DMS153 treated with DMSO at 0.1 percent for 48 hours (cell line): ENCODE measurements around the gene DIP2B.
"Not testable (repeated sequence)": the region's sequence is repeated elsewhere in the genome, so short reads cannot be mapped to it uniquely, and the experiment has no call there.

Experiments used
- DNase-seq: peaks from one replicate; lab custom pipeline; 2025; ENCODE audit not compliant: unreplicated experiment; lab: John Stamatoyannopoulos, UW

DIP2B gene

GRCh38 chr12:50665609-50666008, 160.8 kb downstream of the DIP2B start:
- DNase-seq, result no peak

- DNase-seq, result no peak
These were observed 161.2 kb downstream of the DIP2B start for GRCh38 chr12:50666023-50666422.

GRCh38 chr12:50672158-50672557, 167.4 kb downstream of the DIP2B start:
- DNase-seq, result no peak

- no peak for DNase-seq
These were observed 172.0 kb downstream of the DIP2B start for GRCh38 chr12:50676756-50677155.

GRCh38 chr12:50677858-50678257, 173.1 kb downstream of the DIP2B start:
- no peak for DNase-seq

- no peak for DNase-seq
These were observed 174.0 kb downstream of the DIP2B start for GRCh38 chr12:50678650-50679365.

- DNase-seq, result no peak
These were observed 174.8 kb downstream of the DIP2B start for GRCh38 chr12:50679612-50680011.

GRCh38 chr12:50681064-50681463, 176.3 kb downstream of the DIP2B start:
- DNase-seq, result not testable (repeated sequence)

- no peak for DNase-seq
These were observed 180.9 kb downstream of the DIP2B start for GRCh38 chr12:50685641-50686040.

- DNase-seq, result no peak
These were observed 181.6 kb downstream of the DIP2B start for GRCh38 chr12:50686406-50686805.

GRCh38 chr12:50686976-50687375, 182.2 kb downstream of the DIP2B start:
- DNase-seq, result no peak

GRCh38 chr12:50689437-50689836, 184.7 kb downstream of the DIP2B start:
- no peak for DNase-seq

- DNase-seq, result no peak
These were observed 186.1 kb downstream of the DIP2B start for GRCh38 chr12:50690925-50691324.

- no peak for DNase-seq
These were observed 191.2 kb downstream of the DIP2B start for GRCh38 chr12:50695961-50696360.

- no peak for DNase-seq
These were observed 192.1 kb downstream of the DIP2B start for GRCh38 chr12:50696931-50697330.

- no peak for DNase-seq
These were observed 194.4 kb downstream of the DIP2B start for GRCh38 chr12:50699154-50699553.

- DNase-seq, result no peak
These were observed 195.2 kb downstream of the DIP2B start for GRCh38 chr12:50699940-50700339.

- no peak for DNase-seq
These were observed 201.8 kb downstream of the DIP2B start for GRCh38 chr12:50706606-50707005.

GRCh38 chr12:50707396-50707795, 202.6 kb downstream of the DIP2B start:
- DNase-seq, result no peak

GRCh38 chr12:50708631-50709030, 203.8 kb downstream of the DIP2B start:
- DNase-seq, result no peak

GRCh38 chr12:50711121-50711520, 206.3 kb downstream of the DIP2B start:
- no peak for DNase-seq

GRCh38 chr12:50715174-50715573, 210.4 kb downstream of the DIP2B start:
- no peak for DNase-seq

- DNase-seq, result no peak
These were observed 214.0 kb downstream of the DIP2B start for GRCh38 chr12:50718760-50719159.
